DND-41 (cell line): ENCODE data around the gene SSMEM1.

Experiments used
- EZH2 ChIP-seq: IDR thresholded peaks from 3 replicates; pipeline ENCODE4 v1.6.1; 2012; ENCODE audit warnings: borderline replicate concordance, low read depth, mild to moderate bottlenecking, moderate library complexity, low read length, inconsistent platforms; ENCODE audit not compliant: severe bottlenecking
- TF ChIP-seq, protein P1 (sequence below): IDR thresholded peaks from 2 replicates; pipeline ENCODE4 v1.5.1; 2012; ENCODE audit warnings: borderline replicate concordance, low read length, moderate library complexity, mild to moderate bottlenecking; ENCODE audit not compliant: poor library complexity, severe bottlenecking; ENCODE audit errors: extremely low read depth

DNA sequence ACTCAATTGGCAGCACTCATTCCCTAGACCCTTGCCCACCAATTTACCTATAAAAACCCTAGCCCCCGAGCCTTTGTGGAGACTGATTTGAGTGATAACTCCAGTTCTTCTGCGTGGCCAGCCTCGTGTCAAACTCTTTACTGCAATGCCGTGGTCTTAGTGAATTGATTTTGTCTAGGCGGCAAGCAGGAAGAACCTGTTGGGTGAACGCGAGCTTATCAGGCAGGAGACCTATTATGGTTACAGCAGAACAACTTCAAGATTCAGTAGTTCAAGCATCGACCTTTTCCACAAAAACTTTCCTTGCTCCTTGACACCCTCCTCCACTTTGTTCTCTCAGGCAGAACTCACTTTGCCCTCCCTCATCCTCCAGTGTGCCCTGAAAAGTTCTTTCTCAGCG is 12.2 kb downstream of the SSMEM1 start:
- TF ChIP-seq, protein P1, sequence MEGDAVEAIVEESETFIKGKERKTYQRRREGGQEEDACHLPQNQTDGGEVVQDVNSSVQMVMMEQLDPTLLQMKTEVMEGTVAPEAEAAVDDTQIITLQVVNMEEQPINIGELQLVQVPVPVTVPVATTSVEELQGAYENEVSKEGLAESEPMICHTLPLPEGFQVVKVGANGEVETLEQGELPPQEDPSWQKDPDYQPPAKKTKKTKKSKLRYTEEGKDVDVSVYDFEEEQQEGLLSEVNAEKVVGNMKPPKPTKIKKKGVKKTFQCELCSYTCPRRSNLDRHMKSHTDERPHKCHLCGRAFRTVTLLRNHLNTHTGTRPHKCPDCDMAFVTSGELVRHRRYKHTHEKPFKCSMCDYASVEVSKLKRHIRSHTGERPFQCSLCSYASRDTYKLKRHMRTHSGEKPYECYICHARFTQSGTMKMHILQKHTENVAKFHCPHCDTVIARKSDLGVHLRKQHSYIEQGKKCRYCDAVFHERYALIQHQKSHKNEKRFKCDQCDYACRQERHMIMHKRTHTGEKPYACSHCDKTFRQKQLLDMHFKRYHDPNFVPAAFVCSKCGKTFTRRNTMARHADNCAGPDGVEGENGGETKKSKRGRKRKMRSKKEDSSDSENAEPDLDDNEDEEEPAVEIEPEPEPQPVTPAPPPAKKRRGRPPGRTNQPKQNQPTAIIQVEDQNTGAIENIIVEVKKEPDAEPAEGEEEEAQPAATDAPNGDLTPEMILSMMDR = no peak
- no peak for TF ChIP-seq EZH2
